HG02943 (cell line): Measurements from ENCODE around the gene C16orf95.
"Not testable (repeated sequence)": the region's sequence is repeated elsewhere in the genome, so short reads cannot be mapped to it uniquely, and the experiment has no call there.

Source experiments
- ATAC-seq: cut with Tn5 transposase; IDR thresholded peaks from one replicate; pipeline ENCODE4 v1.9.1; 2021; ENCODE audit warnings: mild to moderate bottlenecking, low read depth, moderate library complexity; ENCODE audit not compliant: unreplicated experiment

The C16orf95 gene

DNA sequence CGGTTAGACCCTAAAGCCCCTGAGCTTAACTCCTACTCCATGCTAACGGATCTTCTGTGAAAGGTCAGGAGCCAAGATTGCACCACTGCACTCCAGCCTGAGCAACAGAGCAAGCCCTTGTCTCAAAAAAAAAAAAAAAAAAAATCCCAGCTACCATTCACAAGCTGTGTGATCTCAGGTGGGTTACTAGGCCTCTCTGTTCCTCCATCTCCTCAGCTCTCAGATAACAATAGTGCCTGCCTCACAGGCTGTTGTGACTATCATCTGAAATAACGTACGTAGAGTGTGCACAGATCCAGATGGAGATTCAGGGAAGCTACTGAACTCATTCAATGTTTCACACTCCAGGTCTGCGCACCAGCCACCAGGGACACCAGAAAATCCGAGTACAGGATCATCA lies 57.8 kb downstream of the C16orf95 start:
- ATAC-seq, result no peak

DNA sequence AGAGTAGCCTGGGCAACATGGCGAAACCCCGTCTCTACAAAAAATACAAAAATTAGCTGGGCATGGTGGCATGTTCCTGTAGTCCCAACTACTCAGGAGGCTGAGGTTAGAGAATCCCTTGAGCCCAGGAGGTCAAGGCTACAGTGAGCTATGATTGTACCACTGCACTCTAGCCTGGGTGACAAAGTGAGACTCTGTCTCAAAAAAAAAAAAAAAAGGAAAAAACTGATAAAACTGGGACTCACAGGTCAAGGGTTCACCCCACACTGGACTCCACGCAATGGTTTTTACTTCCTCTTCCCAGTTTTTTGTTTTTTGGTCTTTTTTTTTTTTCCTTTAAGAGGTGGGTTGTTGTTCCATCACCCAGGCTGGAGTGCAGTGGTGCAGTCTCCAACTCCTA lies 58.5 kb downstream of the C16orf95 start:
- not testable (repeated sequence) for ATAC-seq

DNA sequence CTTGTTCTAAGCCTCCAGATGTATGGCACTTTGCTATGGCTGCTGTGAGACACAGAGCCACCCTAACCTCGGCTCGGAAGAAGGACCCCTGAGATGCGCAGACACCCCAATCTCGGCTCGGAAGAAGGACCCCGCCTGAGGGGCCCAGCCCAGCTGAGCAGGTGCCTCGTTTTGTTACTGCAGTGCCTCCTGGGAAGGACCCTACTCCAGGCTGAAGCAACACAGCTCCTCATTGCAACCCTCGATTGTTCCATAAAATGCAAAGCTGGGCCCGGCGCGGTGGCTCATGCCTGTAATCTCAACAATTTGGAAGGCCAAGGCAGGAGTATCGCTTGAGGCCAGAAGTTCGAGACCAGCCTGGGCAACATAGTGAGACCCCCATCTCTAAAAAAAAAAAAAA lies 61.3 kb downstream of the C16orf95 start:
- no peak for ATAC-seq

- ATAC-seq, result no peak
Measured at GRCh38 chr16:87254734-87255133, 62.5 kb downstream of the C16orf95 start.

DNA sequence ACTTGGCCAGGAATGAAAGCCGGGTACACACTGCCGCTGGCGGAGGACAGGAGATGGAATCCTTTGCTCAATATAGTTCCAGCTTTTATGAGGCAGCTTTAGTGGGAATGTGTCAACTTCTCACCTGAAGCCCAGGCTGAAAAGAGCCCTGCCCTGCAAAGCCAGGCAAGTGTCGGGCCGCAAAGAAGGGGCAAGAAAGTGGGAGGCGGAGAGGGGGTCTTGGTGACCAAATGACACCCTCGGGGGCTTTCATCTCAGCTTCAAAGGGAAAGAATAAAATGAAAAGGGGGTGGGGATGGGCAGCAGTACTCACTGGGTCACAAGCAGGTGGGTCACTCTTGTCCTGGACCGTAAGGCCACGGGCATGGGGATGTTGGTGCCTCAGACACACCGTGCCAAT lies 62.9 kb downstream of the C16orf95 start:
- no peak for ATAC-seq

- ATAC-seq, result no peak
Measured at GRCh38 chr16:87253536-87253935, 63.7 kb downstream of the C16orf95 start.
